Neural cell (in vitro differentiated cells): ENCODE data around the gene RPL36.

Source experiments
- EZH2 ChIP-seq: fragments of 200-600, 300-800 bp; shearing (Covaris generic), sonication (generic); IDR thresholded peaks from 2 replicates; pipeline ENCODE4 v1.6.1; 2014; ENCODE audit warnings: antibody characterized with exemption, low read length, borderline replicate concordance, mild to moderate bottlenecking; ENCODE audit not compliant: insufficient read depth, poor library complexity, severe bottlenecking
- POLR2AphosphoS5 ChIP-seq: IDR thresholded peaks from 2 replicates; pipeline ENCODE4 v1.6.1; 2012
- SMC3 ChIP-seq: fragments of 450-650 bp; conservative IDR thresholded peaks from 2 replicates; pipeline ENCODE4 v1.6.1; 2014; ENCODE audit warnings: antibody characterized with exemption, mild to moderate bottlenecking, moderate library complexity; ENCODE audit not compliant: poor library complexity
- TF ChIP-seq, protein P1 (sequence below): fragments of 450-650 bp; IDR thresholded peaks from 2 replicates; pipeline ENCODE4 v1.5.1; 2014; ENCODE audit warnings: antibody characterized with exemption, mild to moderate bottlenecking, moderate library complexity; ENCODE audit not compliant: poor library complexity, severe bottlenecking

DNA sequence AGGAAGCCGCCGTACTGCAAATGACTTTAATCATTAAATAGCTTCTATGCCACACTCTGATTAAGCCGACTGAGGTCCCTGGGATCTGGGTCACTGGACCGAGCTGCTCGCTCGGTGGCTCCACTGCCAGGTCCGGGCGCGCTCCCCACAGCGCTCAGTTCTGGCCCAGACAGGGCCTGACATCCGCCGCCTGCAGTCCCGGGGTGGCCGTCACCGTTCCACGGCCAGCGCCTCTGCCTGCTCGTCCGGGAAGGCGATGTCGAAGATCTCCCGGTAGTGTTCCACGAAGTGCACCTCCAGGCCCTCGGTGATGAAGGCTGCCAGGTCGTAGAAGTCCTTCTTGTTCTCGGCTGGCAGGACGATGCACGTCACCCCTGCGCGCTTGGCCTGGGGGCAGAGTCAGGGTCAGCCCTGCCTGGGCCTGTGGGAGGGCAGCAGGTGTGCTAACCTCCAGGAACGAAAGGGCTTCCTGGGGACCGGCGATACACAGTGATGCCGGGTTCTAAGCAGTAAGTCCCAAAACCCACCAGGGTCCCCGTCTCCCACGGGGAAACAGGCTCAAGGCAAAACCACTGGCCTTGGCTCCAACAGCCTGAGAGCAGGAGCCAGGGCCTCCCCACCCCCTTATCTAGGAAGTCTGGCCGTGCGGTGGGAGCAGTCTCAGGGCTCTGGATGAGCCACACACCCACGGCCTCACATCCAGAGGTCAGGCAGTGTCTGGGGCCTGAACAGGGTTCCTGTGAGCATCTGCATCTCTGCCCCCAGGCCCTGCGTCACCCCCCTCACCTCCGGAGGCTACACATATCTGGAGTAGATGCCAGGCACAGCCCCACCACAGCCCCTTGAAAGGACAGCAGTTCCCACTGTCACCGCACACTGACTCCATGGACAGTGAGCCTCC lies 2.0 kb downstream of the RPL36 start:
- TF ChIP-seq, protein P1, sequence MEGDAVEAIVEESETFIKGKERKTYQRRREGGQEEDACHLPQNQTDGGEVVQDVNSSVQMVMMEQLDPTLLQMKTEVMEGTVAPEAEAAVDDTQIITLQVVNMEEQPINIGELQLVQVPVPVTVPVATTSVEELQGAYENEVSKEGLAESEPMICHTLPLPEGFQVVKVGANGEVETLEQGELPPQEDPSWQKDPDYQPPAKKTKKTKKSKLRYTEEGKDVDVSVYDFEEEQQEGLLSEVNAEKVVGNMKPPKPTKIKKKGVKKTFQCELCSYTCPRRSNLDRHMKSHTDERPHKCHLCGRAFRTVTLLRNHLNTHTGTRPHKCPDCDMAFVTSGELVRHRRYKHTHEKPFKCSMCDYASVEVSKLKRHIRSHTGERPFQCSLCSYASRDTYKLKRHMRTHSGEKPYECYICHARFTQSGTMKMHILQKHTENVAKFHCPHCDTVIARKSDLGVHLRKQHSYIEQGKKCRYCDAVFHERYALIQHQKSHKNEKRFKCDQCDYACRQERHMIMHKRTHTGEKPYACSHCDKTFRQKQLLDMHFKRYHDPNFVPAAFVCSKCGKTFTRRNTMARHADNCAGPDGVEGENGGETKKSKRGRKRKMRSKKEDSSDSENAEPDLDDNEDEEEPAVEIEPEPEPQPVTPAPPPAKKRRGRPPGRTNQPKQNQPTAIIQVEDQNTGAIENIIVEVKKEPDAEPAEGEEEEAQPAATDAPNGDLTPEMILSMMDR = no peak
- no peak for TF ChIP-seq SMC3
- no peak for TF ChIP-seq EZH2
- TF ChIP-seq POLR2AphosphoS5 = peak; percentile 24
